MM.1S (cell line): ENCODE data around the gene WDR37.

Experiments
- EZH2 ChIP-seq: fragments of 300-600 bp; sonication (generic); optimal IDR thresholded peaks from 2 replicates; pipeline ENCODE3; 2017; ENCODE audit warnings: low read depth, mild to moderate bottlenecking, antibody characterized with exemption, low read length, mixed read lengths
- EZH2phosphoT487 ChIP-seq: fragments of 300-600 bp; sonication (generic); IDR thresholded peaks from 2 replicates; pipeline ENCODE4 v1.6.1; 2018; ENCODE audit warnings: antibody characterized with exemption, low read length
- TF ChIP-seq, protein P1 (sequence below): fragments of 300-600 bp; sonication (generic); IDR thresholded peaks from 2 replicates; pipeline ENCODE4 v1.5.1; 2016; ENCODE audit warnings: antibody characterized with exemption, low read length, mixed read lengths

DNA sequence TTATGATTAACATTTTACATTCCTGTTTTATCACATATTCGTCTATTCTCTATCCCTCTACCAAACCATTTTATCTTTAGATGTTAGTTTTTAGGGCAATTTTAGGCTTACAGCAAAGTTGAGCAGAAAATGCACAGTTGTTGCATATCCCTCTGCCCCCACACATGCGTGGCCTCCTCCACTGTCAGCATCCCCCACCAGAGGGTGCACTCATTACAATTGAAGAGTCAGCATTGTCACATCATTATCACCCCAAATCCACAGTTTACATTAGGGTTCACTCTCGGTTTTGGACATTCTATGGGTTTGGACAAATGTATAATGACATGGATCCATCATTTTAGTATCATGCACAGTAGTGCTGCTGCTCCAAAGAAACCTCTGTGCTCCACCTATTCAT, 86.4 kb downstream of the WDR37 start:
- TF ChIP-seq, protein P1, sequence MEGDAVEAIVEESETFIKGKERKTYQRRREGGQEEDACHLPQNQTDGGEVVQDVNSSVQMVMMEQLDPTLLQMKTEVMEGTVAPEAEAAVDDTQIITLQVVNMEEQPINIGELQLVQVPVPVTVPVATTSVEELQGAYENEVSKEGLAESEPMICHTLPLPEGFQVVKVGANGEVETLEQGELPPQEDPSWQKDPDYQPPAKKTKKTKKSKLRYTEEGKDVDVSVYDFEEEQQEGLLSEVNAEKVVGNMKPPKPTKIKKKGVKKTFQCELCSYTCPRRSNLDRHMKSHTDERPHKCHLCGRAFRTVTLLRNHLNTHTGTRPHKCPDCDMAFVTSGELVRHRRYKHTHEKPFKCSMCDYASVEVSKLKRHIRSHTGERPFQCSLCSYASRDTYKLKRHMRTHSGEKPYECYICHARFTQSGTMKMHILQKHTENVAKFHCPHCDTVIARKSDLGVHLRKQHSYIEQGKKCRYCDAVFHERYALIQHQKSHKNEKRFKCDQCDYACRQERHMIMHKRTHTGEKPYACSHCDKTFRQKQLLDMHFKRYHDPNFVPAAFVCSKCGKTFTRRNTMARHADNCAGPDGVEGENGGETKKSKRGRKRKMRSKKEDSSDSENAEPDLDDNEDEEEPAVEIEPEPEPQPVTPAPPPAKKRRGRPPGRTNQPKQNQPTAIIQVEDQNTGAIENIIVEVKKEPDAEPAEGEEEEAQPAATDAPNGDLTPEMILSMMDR, result peak; percentile 34
- no peak for TF ChIP-seq EZH2
- TF ChIP-seq EZH2phosphoT487, result no peak
